ENCODE results near the gene RPL19. TPM values are rescaled to one million over a fixed set of nuclear protein-coding genes. Genes with fewer than 3 reads are reported as not detected.
A peak's percentile ranks its signal among the peaks of the same experiment; 100 is the strongest.

Gene RPL19
- total RNA-seq, 2 experiments from 2014 or later, result 3,132 to 4,395 TPM

DNA sequence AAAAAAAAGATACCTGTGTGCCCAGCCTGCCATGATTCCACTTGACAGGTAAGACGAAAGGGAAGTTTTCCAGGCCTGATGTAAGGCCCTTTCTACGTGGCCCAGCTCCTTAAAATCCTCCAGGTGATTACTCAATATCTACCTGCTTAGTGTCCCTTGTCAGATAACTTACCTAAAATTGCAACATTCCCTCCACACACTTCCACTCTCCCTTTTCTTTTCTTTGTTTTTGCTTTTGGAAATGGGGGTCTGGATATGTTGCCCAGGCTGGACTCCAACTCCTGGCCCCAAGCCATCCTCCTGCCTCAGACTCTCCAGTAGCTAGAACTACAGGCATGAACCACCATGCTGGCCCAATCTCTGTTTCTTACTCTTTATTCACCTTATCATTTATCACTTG, 41.5 kb upstream of the RPL19 start:
- Histone ChIP-seq H3K9me2 (ENCODE audit: insufficient read depth, low read length) (no peaks in the 10 kb centered on the region), H4K20me1 (ENCODE audit: insufficient read depth, low read length) (no peaks in the 10 kb centered on the region), H3K36me3 (ENCODE audit: insufficient read depth, low read length) (no peaks in the 10 kb centered on the region), H3K4me3 (ENCODE audit: low read depth, low read length, poor library complexity, severe bottlenecking) (no peak overlapping the region), H2AFZ (ENCODE audit: low read length) (no peak overlapping the region), H3K4me1 (ENCODE audit: insufficient read depth, low read length, poor library complexity, severe bottlenecking) (peaks cover 5% of the 10 kb centered on the region), H3K27ac (ENCODE audit: low read depth, low read length, poor library complexity, severe bottlenecking) (no peak overlapping the region), H3K9me3 (ENCODE audit: low read length) (no peaks in the 10 kb centered on the region), H3K79me2 (ENCODE audit: insufficient read depth, low read depth, low read length) (no peaks in the 10 kb centered on the region), H3K4me2 (ENCODE audit: low read length) (no peak overlapping the region)
- ChIA-PET POLR2A (no interaction called here), CTCF (ENCODE audit: unreplicated experiment) (no interaction called here)
- TF ChIP-seq, protein P1, sequence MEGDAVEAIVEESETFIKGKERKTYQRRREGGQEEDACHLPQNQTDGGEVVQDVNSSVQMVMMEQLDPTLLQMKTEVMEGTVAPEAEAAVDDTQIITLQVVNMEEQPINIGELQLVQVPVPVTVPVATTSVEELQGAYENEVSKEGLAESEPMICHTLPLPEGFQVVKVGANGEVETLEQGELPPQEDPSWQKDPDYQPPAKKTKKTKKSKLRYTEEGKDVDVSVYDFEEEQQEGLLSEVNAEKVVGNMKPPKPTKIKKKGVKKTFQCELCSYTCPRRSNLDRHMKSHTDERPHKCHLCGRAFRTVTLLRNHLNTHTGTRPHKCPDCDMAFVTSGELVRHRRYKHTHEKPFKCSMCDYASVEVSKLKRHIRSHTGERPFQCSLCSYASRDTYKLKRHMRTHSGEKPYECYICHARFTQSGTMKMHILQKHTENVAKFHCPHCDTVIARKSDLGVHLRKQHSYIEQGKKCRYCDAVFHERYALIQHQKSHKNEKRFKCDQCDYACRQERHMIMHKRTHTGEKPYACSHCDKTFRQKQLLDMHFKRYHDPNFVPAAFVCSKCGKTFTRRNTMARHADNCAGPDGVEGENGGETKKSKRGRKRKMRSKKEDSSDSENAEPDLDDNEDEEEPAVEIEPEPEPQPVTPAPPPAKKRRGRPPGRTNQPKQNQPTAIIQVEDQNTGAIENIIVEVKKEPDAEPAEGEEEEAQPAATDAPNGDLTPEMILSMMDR (conservative IDR thresholded peaks at IDR 0.05; ENCODE audit: low read length), result no peak
- TF ChIP-seq EZH2phosphoT487 (IDR thresholded peaks at IDR 0.05; ENCODE audit: borderline replicate concordance, low read depth, low read length), result no peak
- intact Hi-C loops (cut with micrococcal nuclease; ENCODE audit: unreplicated experiment), result loop anchor here (10.0 kb wide), 1 partner anchor 64 kb away; no protein-coding TSS in a partner anchor
- no TSS peak for BruUV-seq (replicated peaks)
- no peak for DNase-seq (ENCODE audit: low spot score)

DNA sequence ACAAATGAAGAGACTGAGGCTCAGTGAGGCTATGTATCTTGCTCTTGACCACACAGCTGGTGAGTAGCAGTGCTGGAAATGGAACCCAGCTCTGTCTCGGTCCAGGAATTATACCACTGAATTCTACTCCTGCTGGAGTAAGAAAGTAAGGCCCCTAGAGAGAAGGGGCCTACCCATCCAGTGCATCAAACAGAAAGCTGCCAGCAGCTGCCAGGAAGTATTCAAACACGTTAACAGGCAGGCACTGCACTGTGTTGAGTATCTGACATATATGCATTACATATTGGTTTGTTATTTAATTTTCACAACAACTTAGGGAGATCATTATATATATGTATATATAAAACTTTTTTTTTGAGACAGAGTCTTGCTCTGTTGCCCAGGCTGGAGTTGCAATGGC, 38.1 kb upstream of the RPL19 start:
- TF ChIP-seq, protein P1 (conservative IDR thresholded peaks at IDR 0.05; ENCODE audit: low read length), result no peak
- TF ChIP-seq EZH2phosphoT487 (IDR thresholded peaks at IDR 0.05; ENCODE audit: borderline replicate concordance, low read depth, low read length), result no peak
- peak; percentile 40 for DNase-seq (ENCODE audit: low spot score)
- Histone ChIP-seq H3K4me3 (ENCODE audit: low read depth, low read length, poor library complexity, severe bottlenecking) (no peak overlapping the region), H3K4me2 (ENCODE audit: low read length) (no peak overlapping the region), H3K27ac (ENCODE audit: low read depth, low read length, poor library complexity, severe bottlenecking) (no peak overlapping the region), H3K9me3 (ENCODE audit: low read length) (no peaks in the 10 kb centered on the region), H3K4me1 (ENCODE audit: insufficient read depth, low read length, poor library complexity, severe bottlenecking) (peaks cover 30% of the 10 kb centered on the region), H3K9me2 (ENCODE audit: insufficient read depth, low read length) (no peaks in the 10 kb centered on the region), H3K79me2 (ENCODE audit: insufficient read depth, low read depth, low read length) (no peaks in the 10 kb centered on the region), H2AFZ (ENCODE audit: low read length) (no peak overlapping the region), H3K36me3 (ENCODE audit: insufficient read depth, low read length) (no peaks in the 10 kb centered on the region), H4K20me1 (ENCODE audit: insufficient read depth, low read length) (no peaks in the 10 kb centered on the region)
- BruUV-seq (replicated peaks), result no TSS peak
- ChIA-PET CTCF (ENCODE audit: unreplicated experiment) (no interaction called here), POLR2A (interaction anchor here (0.5 kb wide), 1 partner anchor 34 kb away, joined by 4 read pairs; no protein-coding TSS in a partner anchor)
- intact Hi-C loops (cut with micrococcal nuclease; ENCODE audit: unreplicated experiment), result no loop called here

DNA sequence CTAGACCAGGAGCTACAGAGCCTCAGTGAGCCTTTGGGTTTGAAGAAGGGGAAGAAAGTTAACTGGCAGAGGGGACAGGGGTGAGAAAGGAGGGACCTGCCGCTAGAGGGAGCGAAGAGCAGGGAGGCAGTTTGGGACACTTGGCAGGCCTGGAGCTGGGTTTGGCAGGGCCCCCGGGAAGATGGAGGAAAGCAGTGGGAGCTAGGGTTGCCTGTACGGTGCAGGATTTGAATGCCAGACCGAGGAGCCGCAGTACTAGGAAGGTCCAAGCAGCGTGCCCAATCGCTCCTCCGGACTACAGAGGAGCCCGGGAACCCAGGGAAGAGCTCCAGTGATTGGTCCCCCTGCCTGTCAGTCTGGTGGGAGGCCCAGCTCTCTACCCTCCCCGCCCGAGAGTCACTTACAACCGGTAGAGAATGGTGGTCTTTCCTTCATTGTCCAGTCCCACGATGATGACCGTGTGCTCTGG, 35.4 kb upstream of the RPL19 start:
- H3K4me2 ChIP-seq (ENCODE audit: low read length), result peak overlapping the region; percentile 77
- H4K20me1 ChIP-seq (ENCODE audit: insufficient read depth, low read length), result no peaks in the 10 kb centered on the region
- peak overlapping the region; percentile 69 for H2AFZ ChIP-seq (ENCODE audit: low read length)
- H3K4me1 ChIP-seq (ENCODE audit: insufficient read depth, low read length, poor library complexity, severe bottlenecking), result peaks cover 51% of the 10 kb centered on the region
- ChIA-PET CTCF (ENCODE audit: unreplicated experiment) (interaction anchor here (0.7 to 1.8 kb wide), 4 partner anchors 8 to 12 kb away, joined by 3 to 22 read pairs (median 3); no protein-coding TSS in a partner anchor), POLR2A (interaction anchor here (0.5 to 1.2 kb wide), 5 partner anchors 9 to 301 kb away, joined by 3 to 6 read pairs (median 4); no protein-coding TSS in a partner anchor)
- no peaks in the 10 kb centered on the region for H3K9me2 ChIP-seq (ENCODE audit: insufficient read depth, low read length)
- peaks cover 3% of the 10 kb centered on the region; the same call in 1 of the 2 replicates for H3K9me3 ChIP-seq (ENCODE audit: low read length)
- BruUV-seq (replicated peaks), result no TSS peak
- peak overlapping the region; percentile 17 for H3K27ac ChIP-seq (ENCODE audit: low read depth, low read length, poor library complexity, severe bottlenecking)
- H3K4me3 ChIP-seq (ENCODE audit: low read depth, low read length, poor library complexity, severe bottlenecking), result peak overlapping the region; percentile 62
- TF ChIP-seq EZH2phosphoT487 (IDR thresholded peaks at IDR 0.05; ENCODE audit: borderline replicate concordance, low read depth, low read length), result no peak
- TF ChIP-seq, protein P1 (conservative IDR thresholded peaks at IDR 0.05; ENCODE audit: low read length), result peak; percentile 93
- no peaks in the 10 kb centered on the region for H3K79me2 ChIP-seq (ENCODE audit: insufficient read depth, low read depth, low read length)
- intact Hi-C loops (cut with micrococcal nuclease; ENCODE audit: unreplicated experiment), result no loop called here
- no peaks in the 10 kb centered on the region for H3K36me3 ChIP-seq (ENCODE audit: insufficient read depth, low read length)
- DNase-seq (ENCODE audit: low spot score), result peak; percentile 85
